Osteoblast (primary cell): Measurements from ENCODE around the gene CD79A. TPM values are rescaled to one million over a fixed set of nuclear protein-coding genes. Genes with fewer than 3 reads are reported as not detected.

ENCODE experiments used
- DNase-seq: peaks from one replicate; pipeline ENCODE4 v3.0.0; 2011; ENCODE audit warnings: low spot score, mixed read lengths; ENCODE audit not compliant: insufficient read length; ENCODE audit errors: missing footprints
- H2AFZ ChIP-seq: 2 replicates; pipeline ENCODE4 v1.6.0; 2011; ENCODE audit warnings: mild to moderate bottlenecking, low read length
- H3K27ac ChIP-seq: 2 replicates; pipeline ENCODE4 v1.5.1; 2011; ENCODE audit warnings: mild to moderate bottlenecking, low read depth, low read length, moderate library complexity
- H3K27me3 ChIP-seq: 2 replicates; pipeline ENCODE4 v1.6.0; 2012; ENCODE audit warnings: mild to moderate bottlenecking, control low read depth, inconsistent platforms, low read length, moderate library complexity; ENCODE audit not compliant: insufficient read depth
- H3K36me3 ChIP-seq: 2 replicates; pipeline ENCODE4 v1.5.1; 2011; ENCODE audit warnings: mild to moderate bottlenecking, low read length, control low read depth, moderate library complexity; ENCODE audit not compliant: insufficient read depth
- H3K4me1 ChIP-seq: 2 replicates; pipeline ENCODE4 v1.5.1; 2011; ENCODE audit warnings: mild to moderate bottlenecking, low read length, control low read depth, moderate library complexity; ENCODE audit not compliant: insufficient read depth
- H3K4me2 ChIP-seq: 2 replicates; pipeline ENCODE4 v1.6.0; 2011; ENCODE audit warnings: mild to moderate bottlenecking, low read length; ENCODE audit not compliant: insufficient read depth
- H3K4me3 ChIP-seq: fragments of 200-600 bp; sonication (generic); 3 replicates; pipeline ENCODE4 v1.5.1; 2012; ENCODE audit warnings: mild to moderate bottlenecking, low read length, inconsistent platforms; ENCODE audit not compliant: insufficient read depth
- H3K79me2 ChIP-seq: 2 replicates; pipeline ENCODE4 v1.6.0; 2012; ENCODE audit warnings: mild to moderate bottlenecking, low read length, control low read depth, inconsistent platforms; ENCODE audit not compliant: insufficient read depth
- H3K9me3 ChIP-seq: 2 replicates; pipeline ENCODE4 v1.5.1; 2011; ENCODE audit warnings: low read depth, low read length, control low read depth
- H4K20me1 ChIP-seq: 2 replicates; pipeline ENCODE4 v1.6.0; 2012; ENCODE audit warnings: mild to moderate bottlenecking, low read length, control low read depth; ENCODE audit not compliant: insufficient read depth
- CTCF ChIP-seq: IDR thresholded peaks from 2 replicates; pipeline ENCODE4 v1.5.1; 2011; ENCODE audit warnings: mild to moderate bottlenecking, low read depth, low read length, moderate library complexity; ENCODE audit errors: extremely low read depth
- total RNA-seq: library from RNA; depleted of rRNA; stranded (reverse); fragments of >200 nt; gene quantifications from 2 replicates; pipeline ENCODE4 v1.2.3, GENCODE V29; 2012

Gene CD79A
- total RNA-seq, 1 donor: 0.36 TPM

- DNase-seq: no peak
- Histone ChIP-seq H3K9me3 (no peaks in the 10 kb centered on the region), H3K79me2 (peaks cover 45% of the 10 kb centered on the region), H3K4me3 (no peak overlapping the region), H4K20me1 (peaks cover 71% of the 10 kb centered on the region), H3K27ac (no peak overlapping the region), H3K36me3 (peaks cover 72% of the 10 kb centered on the region), H3K4me2 (no peak overlapping the region), H3K27me3 (no peaks in the 10 kb centered on the region), H2AFZ (no peak overlapping the region), H3K4me1 (peaks cover 4% of the 10 kb centered on the region)
- no peak for TF ChIP-seq CTCF
Measured at GRCh38 chr19:41868989-41869300, 8.1 kb upstream of the CD79A start.

DNA sequence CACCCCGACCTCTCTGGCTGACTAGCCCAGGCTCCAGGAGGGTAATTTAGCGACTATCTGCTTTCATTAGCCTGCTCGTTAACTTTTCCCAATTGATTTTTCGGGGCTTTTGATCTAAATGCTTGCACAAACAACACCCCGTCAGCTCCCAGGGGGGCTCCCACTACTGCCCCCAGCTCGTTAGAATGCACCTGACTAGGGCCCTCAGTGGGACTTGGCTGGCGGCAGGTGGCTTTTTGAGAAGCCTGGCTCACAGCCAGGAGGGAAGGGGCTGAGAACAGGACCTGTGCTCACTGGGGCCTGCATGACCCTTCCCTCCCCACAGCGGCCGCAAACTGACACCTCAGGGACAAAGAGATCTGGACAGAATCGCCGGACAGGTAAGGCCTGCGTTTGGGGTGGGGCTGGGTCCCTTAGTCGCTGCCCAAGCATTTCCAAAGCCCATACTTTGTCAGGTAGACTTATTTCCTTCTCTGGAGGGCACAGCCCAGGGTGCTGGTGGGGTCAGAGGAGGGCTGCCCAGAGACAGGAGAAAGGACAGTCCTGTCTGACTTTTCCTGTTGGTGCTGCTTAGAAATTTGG lies 7.6 kb upstream of the CD79A start:
- Histone ChIP-seq H3K27me3 (no peaks in the 10 kb centered on the region), H2AFZ (no peak overlapping the region), H3K27ac (no peak overlapping the region), H3K9me3 (no peaks in the 10 kb centered on the region), H3K4me2 (no peak overlapping the region), H3K4me3 (no peak overlapping the region), H4K20me1 (peaks cover 65% of the 10 kb centered on the region), H3K79me2 (peaks cover 40% of the 10 kb centered on the region), H3K36me3 (peaks cover 67% of the 10 kb centered on the region), H3K4me1 (peaks cover under 1% of the 10 kb centered on the region)
- no peak for TF ChIP-seq CTCF
- no peak for DNase-seq

- Histone ChIP-seq H2AFZ (no peak overlapping the region), H3K36me3 (peaks cover 58% of the 10 kb centered on the region), H4K20me1 (peaks cover 56% of the 10 kb centered on the region)
Measured at GRCh38 chr19:41870401-41870873, 6.6 kb upstream of the CD79A start.

More at GRCh38 chr19:41870401-41870873, 6.6 kb upstream of the CD79A start:
- H3K4me1 ChIP-seq: no peaks in the 10 kb centered on the region
- H3K79me2 ChIP-seq: peaks cover 30% of the 10 kb centered on the region
- no peak overlapping the region for H3K4me3 ChIP-seq
- H3K27ac ChIP-seq: no peak overlapping the region
- no peaks in the 10 kb centered on the region for H3K9me3 ChIP-seq
- H3K27me3 ChIP-seq: no peaks in the 10 kb centered on the region
- no peak for TF ChIP-seq CTCF
- no peak overlapping the region for H3K4me2 ChIP-seq
- DNase-seq: peak; percentile 89
